DND-41 (cell line): ENCODE data around the gene TSNAX.

Source experiments
- EZH2 ChIP-seq: IDR thresholded peaks from 3 replicates; pipeline ENCODE4 v1.6.1; 2012; ENCODE audit warnings: borderline replicate concordance, low read depth, mild to moderate bottlenecking, moderate library complexity, low read length, inconsistent platforms; ENCODE audit not compliant: severe bottlenecking
- TF ChIP-seq, protein P1 (sequence below): IDR thresholded peaks from 2 replicates; pipeline ENCODE4 v1.5.1; 2012; ENCODE audit warnings: borderline replicate concordance, low read length, moderate library complexity, mild to moderate bottlenecking; ENCODE audit not compliant: poor library complexity, severe bottlenecking; ENCODE audit errors: extremely low read depth

DNA sequence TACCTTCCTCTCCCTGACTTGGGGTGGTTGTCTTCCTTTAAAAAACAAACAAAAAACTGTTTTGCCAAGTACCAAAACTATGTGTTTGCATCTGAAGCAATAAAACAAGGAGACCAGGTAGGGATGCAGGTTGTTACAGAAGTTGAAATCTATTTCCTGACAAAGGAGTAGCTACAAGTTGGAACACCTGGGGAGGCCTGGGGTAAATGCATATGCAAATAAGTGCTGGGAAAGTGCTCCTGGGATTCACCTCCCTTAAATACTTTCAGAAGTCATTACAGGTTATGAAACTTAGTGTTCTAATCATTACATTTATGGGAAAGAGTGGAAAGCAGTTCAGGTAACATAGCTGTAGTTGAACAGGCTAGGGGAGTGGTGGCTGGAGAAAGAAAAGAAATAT lies 1.9 kb upstream of the TSNAX start:
- TF ChIP-seq, protein P1, sequence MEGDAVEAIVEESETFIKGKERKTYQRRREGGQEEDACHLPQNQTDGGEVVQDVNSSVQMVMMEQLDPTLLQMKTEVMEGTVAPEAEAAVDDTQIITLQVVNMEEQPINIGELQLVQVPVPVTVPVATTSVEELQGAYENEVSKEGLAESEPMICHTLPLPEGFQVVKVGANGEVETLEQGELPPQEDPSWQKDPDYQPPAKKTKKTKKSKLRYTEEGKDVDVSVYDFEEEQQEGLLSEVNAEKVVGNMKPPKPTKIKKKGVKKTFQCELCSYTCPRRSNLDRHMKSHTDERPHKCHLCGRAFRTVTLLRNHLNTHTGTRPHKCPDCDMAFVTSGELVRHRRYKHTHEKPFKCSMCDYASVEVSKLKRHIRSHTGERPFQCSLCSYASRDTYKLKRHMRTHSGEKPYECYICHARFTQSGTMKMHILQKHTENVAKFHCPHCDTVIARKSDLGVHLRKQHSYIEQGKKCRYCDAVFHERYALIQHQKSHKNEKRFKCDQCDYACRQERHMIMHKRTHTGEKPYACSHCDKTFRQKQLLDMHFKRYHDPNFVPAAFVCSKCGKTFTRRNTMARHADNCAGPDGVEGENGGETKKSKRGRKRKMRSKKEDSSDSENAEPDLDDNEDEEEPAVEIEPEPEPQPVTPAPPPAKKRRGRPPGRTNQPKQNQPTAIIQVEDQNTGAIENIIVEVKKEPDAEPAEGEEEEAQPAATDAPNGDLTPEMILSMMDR: no peak
- TF ChIP-seq EZH2: no peak
